ENCODE results near the gene MAPK8IP3.

The MAPK8IP3 gene

DNA sequence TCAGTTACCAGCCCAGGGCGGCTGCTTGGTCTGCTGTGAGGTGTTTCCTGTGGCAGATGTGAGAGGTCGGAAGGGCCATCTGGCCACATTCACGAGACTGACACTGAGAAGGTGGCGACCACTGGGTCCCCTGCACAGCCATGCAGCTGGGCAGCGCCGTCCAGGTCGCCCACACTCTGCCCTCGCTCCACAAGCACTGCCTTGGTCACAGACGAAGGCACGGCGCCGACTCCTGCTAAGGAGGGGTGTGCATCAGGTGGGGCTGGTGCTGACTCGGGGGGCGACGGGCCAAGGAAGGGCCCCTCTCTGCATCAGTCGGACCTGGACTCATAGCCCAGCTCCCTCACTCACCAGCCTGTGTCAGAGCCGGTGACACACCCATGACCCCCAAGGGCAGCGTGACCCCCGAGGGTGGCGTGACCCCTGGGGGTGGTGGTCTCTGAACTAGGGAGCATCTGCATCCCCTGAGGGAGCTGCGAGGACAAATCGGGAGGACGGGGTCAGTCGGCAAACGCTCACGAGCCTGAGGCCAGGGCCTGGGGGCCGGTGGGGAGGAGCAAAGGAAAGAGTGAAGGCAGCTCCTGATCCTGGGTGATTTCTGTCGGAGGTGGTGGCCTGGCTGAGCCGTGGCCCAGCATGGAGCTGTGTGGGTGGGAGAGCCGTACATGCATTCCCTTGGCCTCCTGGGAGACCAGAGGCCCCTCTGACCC, 34.9 kb downstream of the MAPK8IP3 start:
- DNase-seq = no peak

DNA sequence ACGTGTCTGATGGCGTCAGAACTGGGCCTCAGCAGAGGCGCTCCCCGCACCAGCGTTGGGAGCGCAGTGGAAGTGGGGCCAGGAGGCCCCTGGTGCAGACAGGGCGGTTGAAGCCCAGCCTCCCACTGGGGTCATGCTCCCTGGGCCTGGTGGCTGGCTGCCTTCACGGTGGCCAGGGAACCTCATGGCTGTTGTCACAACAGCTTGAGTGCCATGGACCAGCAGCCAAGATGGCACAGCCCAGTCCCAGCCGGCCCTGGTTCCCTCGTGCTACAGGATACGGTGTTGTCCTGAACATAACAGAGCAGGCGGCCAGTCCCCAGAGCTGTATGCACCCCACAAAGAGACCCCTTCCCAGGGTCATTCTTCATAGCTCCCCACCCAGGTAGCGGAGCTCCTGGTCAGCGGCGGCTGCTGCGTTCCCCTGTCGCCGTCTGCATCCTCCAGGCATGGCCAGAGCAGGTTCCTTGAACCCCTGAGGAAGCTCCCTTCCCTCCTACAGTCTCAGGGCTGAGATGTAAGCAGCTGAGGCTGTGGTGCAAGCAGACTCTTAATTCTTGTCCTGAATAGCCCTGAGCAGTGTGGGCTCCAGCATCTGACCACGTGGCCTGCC, 35.7 kb downstream of the MAPK8IP3 start:
- peak in 2 of 14 donors; percentile 19 to 57 for DNase-seq

DNA sequence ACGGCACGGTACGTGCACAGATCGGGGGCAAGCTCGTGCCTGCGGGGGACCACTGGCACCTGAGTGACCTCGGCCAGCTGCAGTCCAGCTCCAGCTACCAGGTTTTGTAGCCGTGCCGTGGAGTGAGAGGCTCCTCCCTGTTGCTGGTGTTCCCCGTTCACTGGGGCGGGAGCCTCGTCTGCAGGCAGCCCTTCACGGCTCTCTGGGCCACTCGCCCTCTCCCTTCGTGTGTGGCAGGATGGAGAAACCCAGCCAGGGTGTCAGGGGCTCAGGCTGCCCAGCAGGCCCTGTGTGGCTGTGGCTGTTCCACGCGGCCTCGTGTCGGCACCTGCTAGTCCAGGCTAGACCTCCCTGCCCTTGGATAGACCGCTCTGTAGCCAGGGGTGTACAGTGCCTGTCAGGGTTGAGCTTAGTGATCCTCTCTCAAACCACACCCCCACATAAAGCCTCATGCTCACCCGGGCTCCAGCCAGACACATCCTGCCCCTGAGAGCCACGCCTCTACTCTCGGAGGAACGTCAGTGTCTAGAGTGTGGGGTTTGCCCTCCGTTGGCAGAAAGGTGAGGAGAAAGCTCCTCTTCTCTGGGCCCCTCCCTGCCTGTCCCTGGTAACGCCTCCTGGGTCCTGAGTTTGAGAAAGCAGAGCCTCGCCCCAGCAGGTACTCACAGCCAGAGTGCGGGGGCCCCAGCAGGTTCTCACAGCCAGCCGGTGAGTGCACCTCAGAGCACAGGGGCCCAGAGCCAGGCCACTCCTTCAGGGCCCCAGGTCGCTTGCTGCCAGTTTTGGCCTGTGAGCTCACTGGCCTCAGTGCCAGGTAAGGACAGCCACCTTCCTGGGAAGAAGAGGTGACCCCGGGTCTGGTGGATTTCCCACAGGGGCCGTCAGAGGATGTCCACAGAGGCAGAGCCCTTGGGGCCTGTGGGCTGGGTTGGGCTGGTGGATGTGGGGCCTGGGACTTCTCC, 37.7 kb downstream of the MAPK8IP3 start:
- DNase-seq = peak in 1 of 14 donors; percentile 20

DNA sequence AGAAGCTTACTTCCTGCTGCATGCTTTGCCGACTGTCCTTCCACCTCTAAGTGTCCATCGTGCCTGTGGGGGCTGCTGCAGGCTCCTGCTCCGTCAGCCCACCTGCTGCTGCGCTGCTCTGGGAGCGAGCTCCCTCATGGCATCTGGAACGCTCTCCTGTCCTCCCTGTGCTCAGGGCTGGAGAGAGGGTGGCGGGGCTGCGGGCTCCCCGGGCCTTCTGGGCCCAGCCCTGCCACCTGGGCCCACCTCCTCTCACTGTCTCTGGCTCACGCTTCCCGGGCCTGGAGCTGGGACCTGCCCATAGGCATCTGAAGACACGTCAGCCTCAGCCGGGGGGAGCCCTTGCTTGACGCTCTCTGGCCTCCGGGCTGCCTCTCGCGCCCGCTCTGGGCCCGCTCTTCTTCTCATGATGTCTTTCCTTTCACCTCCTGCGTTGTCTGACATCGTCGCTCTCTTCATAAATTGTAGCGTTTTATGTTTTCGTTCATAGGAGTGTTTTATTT, 38.4 kb downstream of the MAPK8IP3 start:
- DNase-seq = no peak

DNA sequence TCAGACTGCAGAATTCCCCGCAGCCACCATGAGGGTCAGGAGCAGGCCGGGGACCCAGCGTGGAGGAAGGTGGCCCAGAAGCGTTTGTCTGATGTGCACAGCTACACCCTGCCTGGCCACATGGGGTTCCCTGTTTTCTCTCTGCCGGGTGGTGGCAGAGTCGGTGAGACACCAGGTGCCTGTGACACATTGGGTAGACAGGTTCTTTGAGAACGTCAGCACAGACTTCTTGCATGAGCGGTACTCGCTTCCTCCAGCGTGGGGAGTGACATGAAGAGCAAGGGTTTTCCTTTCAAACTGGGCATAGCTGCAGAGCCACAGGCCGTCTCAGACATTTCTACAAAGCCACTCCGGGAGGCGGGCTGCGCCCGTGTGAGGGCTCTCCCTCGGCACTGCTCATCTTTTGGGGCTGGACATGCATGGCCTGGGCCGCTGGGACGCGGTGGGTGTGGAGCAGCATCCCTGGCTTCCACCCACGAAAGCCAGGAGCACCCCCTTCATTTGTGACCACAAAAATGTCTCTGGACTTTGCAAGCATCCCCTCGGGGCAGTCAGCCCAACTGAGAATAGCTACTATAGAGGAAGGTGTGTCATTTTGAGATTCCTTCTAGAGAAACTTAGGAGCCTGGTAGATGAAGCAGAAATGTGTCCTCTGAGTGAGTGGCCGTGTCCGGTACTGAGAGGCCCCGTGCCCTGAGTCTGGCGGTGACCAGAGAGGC, 39.3 kb downstream of the MAPK8IP3 start:
- DNase-seq = peak in 1 of 14 donors; percentile 29

DNA sequence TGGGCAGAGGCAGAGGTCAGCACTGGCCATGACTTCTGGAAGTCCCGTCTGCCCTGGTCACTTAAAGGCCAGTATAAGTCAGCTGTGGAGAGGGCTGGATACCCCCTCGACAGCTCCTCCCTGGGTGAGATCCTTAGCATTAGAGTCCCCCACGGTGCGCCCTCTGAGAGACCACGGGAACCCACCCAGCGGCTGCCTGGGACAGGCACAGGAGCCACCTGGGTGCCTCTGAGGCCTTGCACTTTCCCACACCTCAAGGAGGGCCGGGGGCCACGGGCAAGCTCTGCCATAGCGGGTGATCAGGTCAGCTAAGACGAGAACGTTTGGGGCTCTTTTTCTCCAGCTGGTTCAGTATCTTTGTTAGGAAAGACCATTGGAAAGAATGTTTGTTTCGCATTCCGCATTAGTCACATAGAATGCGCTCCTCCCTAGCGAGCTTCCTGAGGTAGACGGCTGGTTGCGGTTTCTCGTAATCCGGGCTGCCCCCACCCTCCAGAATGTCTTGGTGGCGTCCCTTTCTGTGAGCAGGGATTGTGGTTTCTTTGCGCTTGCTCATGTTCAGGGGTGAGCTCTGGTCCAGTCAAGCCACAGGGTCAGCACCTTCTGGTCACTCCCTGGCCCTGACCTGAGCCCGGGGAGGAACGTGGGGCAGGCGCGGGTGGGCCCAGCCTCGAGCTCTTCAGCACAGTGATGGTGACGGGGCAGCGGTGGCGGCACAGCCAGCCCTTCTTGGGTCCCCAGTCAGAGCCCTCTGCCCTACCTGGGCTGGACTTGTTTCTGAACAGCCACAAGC, 40.1 kb downstream of the MAPK8IP3 start:
- DNase-seq = no peak

DNA sequence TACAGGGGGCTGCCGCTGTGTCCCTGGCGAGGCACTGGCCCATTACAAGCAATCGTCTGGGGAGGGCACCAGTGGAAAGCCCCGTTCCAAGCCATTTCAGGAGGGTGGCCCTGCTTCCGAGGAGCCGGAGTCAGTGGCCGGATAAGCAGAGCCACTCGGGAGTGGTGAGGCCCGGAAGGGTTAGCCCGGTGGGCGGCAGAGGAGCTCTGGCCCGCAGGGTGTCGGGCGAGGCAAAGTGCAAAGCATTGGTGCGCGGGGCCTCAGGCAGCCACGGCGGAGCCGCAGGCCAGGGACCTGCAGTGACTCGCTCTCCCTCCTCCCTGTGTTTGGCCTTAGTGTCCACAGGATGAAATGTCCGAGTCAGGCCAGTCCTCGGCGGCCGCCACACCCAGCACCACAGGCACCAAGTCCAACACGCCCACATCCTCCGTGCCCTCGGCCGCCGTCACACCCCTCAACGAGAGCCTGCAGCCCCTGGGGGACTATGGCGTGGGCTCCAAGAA, 40.7 kb downstream of the MAPK8IP3 start:
- DNase-seq = peak in 1 of 14 donors; percentile 20

DNA sequence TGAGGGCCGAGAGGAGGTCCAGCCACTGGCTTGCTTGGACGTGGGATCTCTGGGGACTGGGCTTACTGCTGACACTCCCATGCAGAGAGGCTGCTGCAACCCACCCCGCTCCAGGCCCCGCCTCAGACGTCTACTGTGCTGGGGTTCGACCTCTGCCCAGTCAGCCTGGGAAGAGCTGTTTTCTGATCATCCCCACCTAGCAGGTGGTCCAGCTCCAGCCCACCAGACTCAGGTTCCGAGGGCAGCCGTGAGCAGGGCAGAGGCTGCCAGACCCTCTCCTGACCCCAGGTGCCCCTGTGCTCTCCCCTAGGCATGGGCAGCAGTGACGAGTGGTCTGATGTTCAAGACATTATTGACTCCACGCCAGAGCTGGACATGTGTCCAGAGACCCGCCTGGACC, 41.9 kb downstream of the MAPK8IP3 start:
- no peak for DNase-seq

DNA sequence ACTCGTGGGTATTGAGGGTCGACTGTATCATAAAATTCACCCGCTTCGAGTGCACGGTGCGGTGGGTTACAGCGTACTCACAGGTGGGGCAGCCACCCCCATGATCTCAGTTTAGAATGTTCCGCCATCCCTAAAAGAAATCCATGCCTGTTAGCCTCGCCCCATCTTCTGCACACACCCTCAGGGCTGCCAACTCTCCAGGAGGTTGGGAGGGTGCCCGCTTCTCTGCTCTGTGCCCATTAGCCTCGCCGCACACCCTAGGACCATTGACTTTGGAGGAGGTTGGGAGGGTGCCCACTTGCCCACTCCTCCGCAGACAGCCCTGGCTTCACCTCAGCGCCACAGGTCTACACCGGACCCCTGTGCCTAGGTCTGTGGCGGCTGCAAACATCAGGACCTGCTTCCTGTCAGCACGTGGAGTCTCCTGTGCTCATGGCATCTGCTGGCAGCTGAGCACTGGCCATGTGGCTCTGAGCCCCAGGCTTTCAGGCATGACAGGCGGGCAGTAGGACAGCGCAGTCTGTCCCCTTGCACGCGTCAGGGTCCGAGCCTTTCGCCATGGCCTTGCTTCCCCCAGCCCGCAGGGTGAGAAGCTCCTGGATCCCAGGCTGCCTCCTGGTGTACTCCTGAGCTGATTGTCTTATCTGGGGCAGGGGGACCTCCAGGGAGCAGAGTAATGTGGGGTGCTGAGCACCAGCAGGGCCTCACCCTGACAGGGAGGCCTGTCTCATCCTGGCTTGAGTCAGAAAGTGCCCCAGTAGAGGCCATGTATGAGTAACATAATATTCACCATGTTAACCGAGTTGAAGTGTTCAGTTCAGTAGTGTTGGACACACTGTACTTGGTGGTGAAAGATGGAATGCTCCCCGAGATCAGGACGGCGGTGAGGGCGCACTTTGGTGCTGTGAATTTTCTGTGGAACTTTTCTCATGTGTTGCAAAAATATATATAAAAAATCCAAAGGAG, 43.4 kb downstream of the MAPK8IP3 start:
- DNase-seq = peak in 1 of 14 donors; percentile 83

DNA sequence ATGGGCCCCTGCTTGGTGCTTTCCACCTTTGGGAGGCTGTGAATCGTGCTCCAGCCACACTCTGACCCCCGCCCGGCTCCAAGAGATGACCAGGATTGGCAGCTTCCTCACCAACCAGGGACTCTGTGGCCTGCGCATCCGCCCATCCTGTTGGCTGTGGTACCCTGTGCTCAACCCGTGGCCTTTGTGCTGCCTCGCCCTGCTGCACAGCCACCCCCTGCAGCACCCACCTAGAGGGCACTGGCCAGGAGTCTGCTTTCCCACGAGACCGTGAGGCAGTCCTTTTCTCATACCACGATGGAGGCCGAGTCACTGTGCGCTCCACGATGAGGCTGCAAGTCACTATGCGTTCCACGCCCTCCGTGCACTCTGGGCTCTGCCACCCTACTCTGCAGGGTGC, 46.0 kb downstream of the MAPK8IP3 start:
- DNase-seq = no peak

DNA sequence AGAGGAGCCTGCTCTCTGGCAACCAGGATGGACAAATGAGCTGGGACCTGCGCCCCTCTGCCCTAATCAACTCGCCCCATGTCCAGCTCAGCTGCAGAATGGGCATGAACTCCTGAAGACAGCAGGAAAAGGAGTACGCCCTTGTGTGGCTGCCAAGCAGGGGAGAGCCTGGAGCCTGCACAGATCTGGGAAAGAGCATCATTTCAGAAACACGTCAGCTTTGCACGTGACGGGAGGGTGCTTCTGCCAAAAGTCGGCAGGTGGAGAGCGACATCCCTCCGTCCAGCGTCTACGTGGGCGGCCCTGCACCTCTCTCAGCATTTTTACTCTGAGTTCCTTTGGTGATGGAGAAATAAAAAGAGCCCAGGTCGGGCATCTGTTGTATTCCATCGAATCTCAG, 46.9 kb downstream of the MAPK8IP3 start:
- peak in 1 of 14 donors; percentile 89 for DNase-seq

DNA sequence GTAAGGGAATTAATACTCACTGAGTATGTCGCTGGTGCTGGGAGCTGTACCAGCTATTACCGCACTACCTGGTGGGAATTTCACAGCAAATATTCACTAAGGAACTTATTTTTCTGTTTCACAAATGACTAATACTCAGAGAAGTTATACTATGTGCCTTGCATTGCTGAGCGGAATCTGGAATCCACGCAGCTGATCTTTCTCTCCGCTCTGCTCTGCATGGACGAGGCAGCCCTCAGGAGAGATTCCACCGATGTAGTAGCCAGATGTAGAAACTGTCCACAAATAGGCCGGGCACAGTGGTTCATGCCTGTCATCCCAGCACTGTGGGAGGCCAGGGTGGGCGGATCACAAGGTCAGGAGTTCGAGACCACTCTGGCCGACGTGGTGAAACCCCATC, 48.2 kb downstream of the MAPK8IP3 start:
- DNase-seq = no peak

DNA sequence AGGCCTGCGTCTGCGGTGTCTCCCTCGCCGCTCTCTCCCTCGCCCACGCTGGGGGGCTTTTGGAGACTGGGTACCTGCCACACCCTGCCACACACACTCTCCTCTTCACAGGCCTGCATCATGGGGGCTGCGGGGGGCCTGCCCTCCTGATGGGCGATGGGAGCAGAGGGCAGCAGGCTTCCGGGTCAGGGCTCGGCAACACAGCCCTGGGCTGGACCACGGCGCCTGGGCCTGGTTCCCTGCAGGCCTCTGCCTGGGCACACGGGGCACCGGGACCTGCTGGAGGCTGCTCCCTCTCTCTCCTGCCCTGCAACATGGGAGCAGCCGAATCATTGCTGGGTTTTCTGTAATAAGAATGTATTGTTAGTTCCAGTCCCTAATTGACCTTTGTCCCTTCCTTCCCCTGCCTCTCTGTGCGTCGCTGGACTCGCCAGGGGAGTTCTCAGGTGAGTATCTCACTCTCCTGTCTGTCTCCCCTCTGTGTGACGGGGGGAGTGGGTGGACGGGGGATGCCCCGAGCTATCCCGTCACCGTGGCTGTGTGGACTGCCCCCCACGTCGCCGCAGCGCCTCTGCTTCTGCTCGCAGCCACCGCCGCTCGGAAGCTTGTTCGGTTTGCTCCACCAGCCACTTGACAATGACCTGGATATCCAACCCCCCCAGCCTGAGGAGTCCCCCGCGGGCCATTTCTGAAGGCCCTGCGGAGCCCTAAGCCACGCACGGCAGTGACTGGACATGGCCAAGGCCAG, 51.9 kb downstream of the MAPK8IP3 start:
- DNase-seq = no peak

DNA sequence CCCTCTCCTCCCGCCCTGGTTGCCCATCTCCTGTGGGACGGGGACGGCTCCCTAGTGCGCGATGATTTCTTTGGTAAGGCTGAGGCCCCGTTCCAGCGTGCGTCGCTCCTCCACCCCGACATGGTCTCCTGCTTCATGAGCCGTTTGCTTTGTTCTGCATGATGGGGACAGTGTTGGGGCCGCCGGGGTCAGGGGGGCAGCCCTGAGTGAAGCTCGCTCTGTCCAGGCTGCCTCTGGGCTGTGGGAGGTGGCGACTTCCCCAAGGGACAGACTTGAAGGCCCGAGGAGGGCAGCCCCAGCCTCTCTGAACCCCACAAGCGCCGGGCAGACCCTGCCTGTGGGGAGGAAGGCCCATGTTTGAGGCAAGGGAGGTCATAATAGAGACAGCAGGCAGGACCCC, 52.9 kb downstream of the MAPK8IP3 start:
- no peak for DNase-seq

DNA sequence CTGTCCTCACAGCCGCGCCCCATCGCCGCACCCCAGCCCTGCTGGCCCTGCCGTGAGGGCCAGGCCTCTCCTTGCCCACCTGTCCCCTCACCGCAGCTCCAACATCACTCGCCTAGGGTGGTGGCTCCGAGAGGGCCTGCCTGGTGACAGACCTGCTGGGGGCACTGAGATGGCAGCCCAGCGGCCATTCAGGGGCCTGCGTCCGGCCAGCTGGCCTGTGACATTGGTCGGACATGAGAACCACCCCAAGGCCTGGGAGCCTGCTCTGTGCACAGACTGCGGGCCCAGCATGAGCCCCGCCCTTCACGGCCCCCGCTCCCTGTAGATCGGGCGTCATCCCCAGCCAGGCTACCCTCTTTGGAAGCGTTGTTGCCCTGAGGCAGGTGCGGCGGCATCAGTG, 53.5 kb downstream of the MAPK8IP3 start:
- DNase-seq = peak in 1 of 14 donors; percentile 21

DNA sequence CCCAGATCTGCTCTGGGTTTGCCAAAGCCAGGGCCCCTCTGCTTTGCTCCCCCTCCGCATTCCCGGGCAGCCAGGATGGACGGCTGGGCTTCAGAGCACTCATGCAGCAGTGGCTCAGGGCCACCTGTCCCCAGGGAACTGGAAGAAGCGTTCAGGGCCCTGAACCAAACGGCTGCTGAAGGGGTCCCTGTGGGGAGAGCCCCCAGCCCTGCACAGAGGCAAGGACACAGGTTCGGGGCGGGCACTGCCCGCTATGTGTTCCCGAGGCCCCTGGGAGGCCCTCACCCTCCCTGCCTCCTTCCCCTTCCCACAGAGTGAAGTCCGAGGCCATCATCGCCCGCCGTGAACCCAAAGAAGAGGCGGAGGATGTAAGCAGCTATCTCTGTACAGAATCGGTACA, 54.9 kb downstream of the MAPK8IP3 start:
- DNase-seq = no peak

DNA sequence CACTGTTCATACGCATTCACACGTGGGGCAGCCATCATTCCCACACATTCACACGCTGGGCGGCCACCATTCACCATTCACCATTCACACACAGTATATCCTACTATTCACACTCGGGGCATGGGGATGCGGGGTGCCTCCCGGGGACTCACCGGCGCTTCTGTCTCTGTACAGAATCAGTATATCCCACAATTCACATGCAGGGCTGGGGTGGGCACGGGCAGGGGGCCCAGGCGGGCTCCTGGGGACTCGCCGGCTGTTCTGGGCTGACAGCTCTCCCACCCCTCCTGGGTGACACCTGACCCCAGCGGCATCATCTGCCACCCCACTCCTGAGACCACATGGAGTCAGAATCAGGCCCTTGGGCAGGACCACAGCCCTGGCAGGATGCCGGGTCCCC, 55.8 kb downstream of the MAPK8IP3 start:
- no peak for DNase-seq

DNA sequence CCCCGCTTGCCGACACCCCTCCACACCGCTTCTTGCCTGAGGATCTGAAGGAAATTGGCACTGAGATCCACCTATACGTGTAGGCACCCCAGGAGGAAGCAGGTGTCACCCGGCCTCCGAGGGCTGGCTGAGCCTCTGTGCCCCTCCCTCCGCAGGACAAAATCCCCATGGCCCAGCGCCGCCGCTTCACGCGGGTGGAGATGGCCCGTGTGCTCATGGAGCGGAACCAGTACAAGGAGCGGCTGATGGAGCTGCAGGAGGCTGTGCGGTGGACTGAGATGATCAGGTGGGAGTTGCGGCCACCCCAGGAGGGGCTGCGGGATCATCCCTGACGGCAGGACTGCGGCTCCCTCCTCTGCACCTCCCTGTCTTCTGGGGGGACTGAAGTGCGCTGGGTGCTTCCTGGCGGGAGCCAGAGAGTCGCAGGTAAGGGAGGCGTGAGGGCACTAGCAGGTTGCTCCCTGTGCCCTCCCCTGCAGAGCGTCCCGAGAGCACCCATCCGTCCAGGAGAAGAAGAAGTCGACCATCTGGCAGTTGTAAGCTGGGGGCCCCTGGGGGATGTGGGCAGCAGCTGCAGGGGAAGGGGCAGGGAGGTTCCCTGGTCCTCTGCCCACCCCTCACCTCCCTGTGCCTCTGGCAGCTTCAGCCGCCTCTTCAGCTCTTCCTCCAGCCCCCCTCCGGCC, 56.3 kb downstream of the MAPK8IP3 start:
- DNase-seq = no peak
